MM.1S (cell line): Measurements from ENCODE around the gene GCK.
"Not testable (repeated sequence)": the region's sequence is repeated elsewhere in the genome, so short reads cannot be mapped to it uniquely, and the experiment has no call there.

ENCODE experiments used
- DNase-seq: peaks from one replicate; pipeline ENCODE4 v3.0.0-alpha.2; 2015
- H2AFZ ChIP-seq: fragments of 300-600 bp; sonication (generic); 2 replicates; pipeline ENCODE4 v1.6.0; 2016; ENCODE audit warnings: antibody characterized with exemption, low read length
- H3F3A ChIP-seq: fragments of 300-600 bp; sonication (generic); 2 replicates; pipeline ENCODE4 v1.6.1; 2016; ENCODE audit warnings: mild to moderate bottlenecking, antibody characterized with exemption, low read length, moderate library complexity, mixed read lengths; ENCODE audit not compliant: insufficient read depth
- H3K27ac ChIP-seq: fragments of 300-600 bp; sonication (generic); 2 replicates; pipeline ENCODE4 v1.5.1; 2016; ENCODE audit warnings: mild to moderate bottlenecking, low read length
- H3K27me3 ChIP-seq: fragments of 300-600 bp; sonication (generic); replicated peaks from 2 replicates; pipeline ENCODE4 v1.6.0; 2016; ENCODE audit warnings: low read length; ENCODE audit not compliant: insufficient read depth
- H3K36me3 ChIP-seq: fragments of 300-600 bp; sonication (generic); replicated peaks from 2 replicates; pipeline ENCODE4 v1.6.1; 2016; ENCODE audit warnings: mild to moderate bottlenecking, low read length, mixed read lengths; ENCODE audit not compliant: insufficient read depth
- H3K4me1 ChIP-seq: fragments of 300-600 bp; sonication (generic); 2 replicates; pipeline ENCODE4 v1.6.1; 2016; ENCODE audit warnings: low read length, mixed read lengths
- H3K4me2 ChIP-seq: fragments of 300-600 bp; sonication (generic); 2 replicates; pipeline ENCODE4 v1.6.0; 2016; ENCODE audit warnings: low read depth, low read length
- H3K4me3 ChIP-seq: fragments of 300-600 bp; sonication (generic); 2 replicates; pipeline ENCODE4 v1.5.1; 2016; ENCODE audit warnings: low read length, mixed read lengths
- H3K79me2 ChIP-seq: fragments of 300-600 bp; sonication (generic); 2 replicates; pipeline ENCODE4 v1.6.1; 2016; ENCODE audit warnings: mixed run types, low read length, mixed read lengths
- H3K9ac ChIP-seq: fragments of 300-600 bp; sonication (generic); 2 replicates; pipeline ENCODE4 v1.6.1; 2016; ENCODE audit warnings: low read length, mixed read lengths
- H3K9me2 ChIP-seq: fragments of 300-600 bp; sonication (generic); replicated peaks from 2 replicates; pipeline ENCODE4 v1.6.1; 2016; ENCODE audit warnings: mild to moderate bottlenecking, low read length, mixed read lengths; ENCODE audit not compliant: insufficient read depth
- H3K9me3 ChIP-seq: fragments of 300-600 bp; sonication (generic); replicated peaks from 2 replicates; pipeline ENCODE4 v1.6.1; 2016; ENCODE audit warnings: mild to moderate bottlenecking, low read length, mixed read lengths; ENCODE audit not compliant: insufficient read depth
- H4K20me1 ChIP-seq: fragments of 300-600 bp; sonication (generic); 2 replicates; pipeline ENCODE4 v1.6.1; 2016; ENCODE audit warnings: mild to moderate bottlenecking, low read length, moderate library complexity, mixed read lengths; ENCODE audit not compliant: insufficient read depth
- CTCF ChIP-seq: fragments of 300-600 bp; sonication (generic); IDR thresholded peaks from 2 replicates; pipeline ENCODE4 v1.5.1; 2016; ENCODE audit warnings: antibody characterized with exemption, low read length, mixed read lengths
- EZH2 ChIP-seq: fragments of 300-600 bp; sonication (generic); optimal IDR thresholded peaks from 2 replicates; pipeline ENCODE3; 2017; ENCODE audit warnings: low read depth, mild to moderate bottlenecking, antibody characterized with exemption, low read length, mixed read lengths
- EZH2phosphoT487 ChIP-seq: fragments of 300-600 bp; sonication (generic); IDR thresholded peaks from 2 replicates; pipeline ENCODE4 v1.6.1; 2018; ENCODE audit warnings: antibody characterized with exemption, low read length

The GCK gene

GRCh38 chr7:44175730-44176129 is 13.5 kb downstream of the GCK start:
- H3K27ac ChIP-seq = no peak overlapping the region
- no peak overlapping the region for H2AFZ ChIP-seq
- no peak overlapping the region for H3K4me2 ChIP-seq
- H3K4me1 ChIP-seq = no peaks in the 10 kb centered on the region
- H3K9ac ChIP-seq = no peak overlapping the region
- TF ChIP-seq EZH2 (no peak), CTCF (no peak), EZH2phosphoT487 (no peak)
- H3K4me3 ChIP-seq = no peak overlapping the region
- no peak for DNase-seq
- H3K27me3 ChIP-seq = no peaks in the 10 kb centered on the region
- no peaks in the 10 kb centered on the region for H3F3A ChIP-seq
- no peaks in the 10 kb centered on the region for H3K79me2 ChIP-seq
- H4K20me1 ChIP-seq = no peaks in the 10 kb centered on the region
- no peaks in the 10 kb centered on the region for H3K36me3 ChIP-seq
- H3K9me3 ChIP-seq = no peaks in the 10 kb centered on the region
- no peaks in the 10 kb centered on the region for H3K9me2 ChIP-seq

- not testable (repeated sequence) for H3K79me2 ChIP-seq, H4K20me1 ChIP-seq, H3K9ac ChIP-seq, H3K27ac ChIP-seq, H3K4me1 ChIP-seq, H3K36me3 ChIP-seq, H3K4me2 ChIP-seq, H3F3A ChIP-seq, DNase-seq, H3K9me3 ChIP-seq, H2AFZ ChIP-seq, H3K27me3 ChIP-seq, H3K4me3 ChIP-seq, H3K9me2 ChIP-seq
Measured at GRCh38 chr7:44174694-44174948, 14.6 kb downstream of the GCK start.

GRCh38 chr7:44173911-44174693 is 15.1 kb downstream of the GCK start:
- no peak for DNase-seq
- Histone ChIP-seq H3K36me3 (no peaks in the 10 kb centered on the region), H3K9ac (no peak overlapping the region), H3K27me3 (no peaks in the 10 kb centered on the region), H3F3A (no peaks in the 10 kb centered on the region), H3K79me2 (no peaks in the 10 kb centered on the region), H3K4me1 (no peaks in the 10 kb centered on the region), H3K9me3 (no peaks in the 10 kb centered on the region), H4K20me1 (no peaks in the 10 kb centered on the region), H3K4me2 (no peak overlapping the region), H3K27ac (no peak overlapping the region), H3K9me2 (no peaks in the 10 kb centered on the region), H2AFZ (no peak overlapping the region), H3K4me3 (no peak overlapping the region)
- TF ChIP-seq CTCF (no peak), EZH2phosphoT487 (no peak), EZH2 (no peak)

- Histone ChIP-seq H2AFZ (no peak overlapping the region), H4K20me1 (no peaks in the 10 kb centered on the region), H3F3A (no peaks in the 10 kb centered on the region), H3K9me3 (no peaks in the 10 kb centered on the region), H3K27me3 (no peaks in the 10 kb centered on the region), H3K36me3 (no peaks in the 10 kb centered on the region), H3K9ac (no peak overlapping the region), H3K79me2 (no peaks in the 10 kb centered on the region), H3K4me1 (no peaks in the 10 kb centered on the region), H3K4me3 (no peak overlapping the region), H3K27ac (no peak overlapping the region), H3K4me2 (no peak overlapping the region), H3K9me2 (no peaks in the 10 kb centered on the region)
- no peak for DNase-seq
- TF ChIP-seq CTCF (no peak), EZH2phosphoT487 (no peak), EZH2 (no peak)
Measured at GRCh38 chr7:44172803-44173424, 16.3 kb downstream of the GCK start.
